Stimulated activated CD8-positive, alpha-beta memory T cell treated with anti-CD3 and anti-CD28 coated beads, Interleukin-7, amount 100 ng/mL, for 1 hour (primary cell): ENCODE results near the gene NDST1.

Experiments
- DNase-seq, 2 donors: peaks; one replicate each; pipeline ENCODE4 v3.0.0-alpha.2; 2020; ENCODE audit warnings: low read depth in 2 of 2

The NDST1 gene

GRCh38 chr5:150587856-150588595 is 80.1 kb downstream of the NDST1 start:
- no peak for DNase-seq

GRCh38 chr5:150588596-150588890 is 80.6 kb downstream of the NDST1 start:
- DNase-seq = no peak

- no peak for DNase-seq
These were observed 82.1 kb downstream of the NDST1 start for GRCh38 chr5:150589862-150590601.

GRCh38 chr5:150590979-150591695 is 83.2 kb downstream of the NDST1 start:
- DNase-seq = no peak

- no peak for DNase-seq
These were observed 85.7 kb downstream of the NDST1 start for GRCh38 chr5:150593593-150593992.

GRCh38 chr5:150593996-150594395 is 86.1 kb downstream of the NDST1 start:
- no peak for DNase-seq

GRCh38 chr5:150595466-150596031 is 87.6 kb downstream of the NDST1 start:
- DNase-seq = no peak

- no peak for DNase-seq
These were observed 88.4 kb downstream of the NDST1 start for GRCh38 chr5:150596313-150596712.

GRCh38 chr5:150596826-150597225 is 88.9 kb downstream of the NDST1 start:
- DNase-seq = no peak

GRCh38 chr5:150598006-150598405 is 90.1 kb downstream of the NDST1 start:
- DNase-seq = no peak

- no peak for DNase-seq
These were observed 90.9 kb downstream of the NDST1 start for GRCh38 chr5:150598821-150599273.

GRCh38 chr5:150599281-150599680 is 91.3 kb downstream of the NDST1 start:
- DNase-seq = no peak

GRCh38 chr5:150599917-150600511 is 92.1 kb downstream of the NDST1 start:
- no peak for DNase-seq

- DNase-seq = no peak
These were observed 92.9 kb downstream of the NDST1 start for GRCh38 chr5:150600616-150601490.

- DNase-seq = no peak
These were observed 93.8 kb downstream of the NDST1 start for GRCh38 chr5:150601491-150602345.

GRCh38 chr5:150603052-150603451 is 95.1 kb downstream of the NDST1 start:
- no peak for DNase-seq

GRCh38 chr5:150603491-150603890 is 95.6 kb downstream of the NDST1 start:
- no peak for DNase-seq

GRCh38 chr5:150604010-150604409 is 96.1 kb downstream of the NDST1 start:
- no peak for DNase-seq

GRCh38 chr5:150604894-150605440 is 97.0 kb downstream of the NDST1 start:
- DNase-seq = no peak

- no peak for DNase-seq
These were observed 97.6 kb downstream of the NDST1 start for GRCh38 chr5:150605546-150605945.
